Activated naive CD4-positive, alpha-beta T cell treated with Interleukin-2 at 50 U/mL for 16 hours (primary cell): ENCODE results near the gene MAST3.

Experiments
- DNase-seq: peaks from one replicate; pipeline ENCODE4 v3.0.0-alpha.2; 2020

Gene MAST3

DNA sequence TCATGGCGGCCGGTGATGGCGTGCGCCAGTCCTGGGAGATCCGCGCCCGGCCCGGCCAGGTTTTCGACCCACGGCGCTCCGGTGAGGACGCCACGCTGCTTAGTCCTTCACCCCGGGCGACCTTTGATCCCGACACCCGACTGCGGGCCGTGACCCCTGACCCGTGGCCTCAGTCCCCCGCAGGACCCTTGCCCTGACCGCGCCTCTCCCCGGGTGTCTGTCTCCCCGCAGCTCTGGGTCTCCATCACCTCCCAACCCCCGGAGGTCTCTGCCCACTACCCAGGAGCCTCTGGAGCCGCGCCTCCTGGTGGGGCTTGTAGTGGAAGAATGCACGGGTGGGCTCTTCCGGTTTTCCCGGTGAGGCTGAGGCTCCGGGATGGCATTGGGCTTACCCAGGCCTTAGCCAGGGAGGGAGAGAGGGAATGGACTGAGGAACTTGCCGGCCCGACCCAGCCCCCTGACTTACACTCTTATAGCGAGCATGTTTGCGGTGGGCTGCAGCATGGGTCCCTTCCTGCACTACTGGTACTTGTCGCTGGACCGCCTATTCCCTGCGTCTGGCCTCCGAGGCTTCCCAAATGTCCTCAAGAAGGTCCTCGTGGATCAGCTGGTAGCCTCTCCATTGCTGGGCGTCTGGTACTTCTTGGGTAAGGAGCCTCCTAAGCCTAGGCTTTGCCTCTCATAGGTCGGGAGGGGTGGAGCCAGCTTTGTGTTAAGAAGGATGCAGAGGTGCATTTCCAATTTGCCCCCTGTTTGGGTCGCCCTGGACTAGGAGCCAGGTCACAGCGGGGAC is 96.0 kb downstream of the MAST3 start:
- no peak for DNase-seq

DNA sequence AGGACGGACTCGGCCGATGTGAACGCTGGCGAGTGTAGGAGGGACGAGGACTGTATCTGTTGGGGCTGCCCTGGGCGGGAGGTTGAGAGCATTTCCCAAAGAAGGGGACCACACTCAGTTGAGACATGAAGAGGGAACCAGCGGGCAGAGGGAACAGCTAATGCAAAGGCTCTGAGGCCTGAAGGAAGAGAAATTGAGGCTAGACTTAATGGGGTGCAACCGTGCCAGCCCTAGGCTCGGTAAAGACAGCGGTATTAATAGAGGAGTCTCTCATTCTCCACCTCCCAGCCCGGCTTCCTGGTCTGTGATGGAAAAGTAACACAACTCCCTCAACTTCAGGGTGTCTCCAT is 96.6 kb downstream of the MAST3 start:
- DNase-seq: no peak

DNA sequence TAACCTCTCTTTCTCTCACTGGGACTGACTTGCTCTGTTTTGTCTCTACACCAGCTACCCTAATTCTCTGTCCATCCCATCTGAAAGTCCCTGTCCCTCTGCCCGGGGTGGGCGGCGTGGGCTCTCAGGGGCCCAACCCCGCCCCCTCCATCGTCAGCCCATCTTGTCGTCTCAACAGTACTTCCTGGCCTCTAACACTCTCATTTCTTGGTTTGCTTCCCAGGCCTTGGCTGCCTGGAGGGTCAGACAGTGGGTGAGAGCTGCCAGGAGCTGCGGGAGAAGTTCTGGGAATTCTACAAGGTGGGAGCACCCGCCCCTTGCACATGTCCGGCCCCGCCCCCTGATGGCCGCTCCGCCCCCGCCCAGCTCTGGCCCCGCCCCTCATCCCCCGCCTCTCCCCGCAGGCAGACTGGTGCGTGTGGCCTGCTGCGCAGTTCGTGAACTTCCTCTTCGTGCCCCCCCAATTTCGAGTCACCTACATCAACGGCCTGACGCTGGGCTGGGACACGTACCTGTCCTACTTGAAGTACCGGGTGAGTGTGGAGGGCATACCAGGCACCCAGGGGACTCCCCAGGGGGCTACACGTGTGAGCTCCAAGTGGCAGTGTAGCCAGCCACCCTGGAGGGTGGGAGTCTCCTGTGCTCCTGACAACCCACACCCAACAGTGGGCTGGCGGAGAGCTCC is 97.1 kb downstream of the MAST3 start:
- peak; percentile 3 for DNase-seq

DNA sequence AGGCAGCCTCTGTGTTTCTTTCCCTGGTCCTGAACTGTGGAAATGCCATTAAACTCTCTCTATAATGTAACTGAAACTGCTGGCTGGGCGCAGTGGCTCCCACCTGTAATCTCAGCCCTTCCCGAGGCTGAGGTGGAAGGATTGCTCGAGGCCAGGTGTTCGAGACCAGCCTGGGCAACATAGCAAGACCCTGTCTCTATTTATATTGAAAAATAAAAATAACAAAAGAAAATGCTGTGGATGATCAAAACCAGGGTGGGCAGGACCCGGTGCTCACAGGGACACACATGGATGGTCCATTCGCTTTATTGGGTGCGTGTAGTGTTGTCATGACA is 98.9 kb downstream of the MAST3 start:
- DNase-seq: no peak

DNA sequence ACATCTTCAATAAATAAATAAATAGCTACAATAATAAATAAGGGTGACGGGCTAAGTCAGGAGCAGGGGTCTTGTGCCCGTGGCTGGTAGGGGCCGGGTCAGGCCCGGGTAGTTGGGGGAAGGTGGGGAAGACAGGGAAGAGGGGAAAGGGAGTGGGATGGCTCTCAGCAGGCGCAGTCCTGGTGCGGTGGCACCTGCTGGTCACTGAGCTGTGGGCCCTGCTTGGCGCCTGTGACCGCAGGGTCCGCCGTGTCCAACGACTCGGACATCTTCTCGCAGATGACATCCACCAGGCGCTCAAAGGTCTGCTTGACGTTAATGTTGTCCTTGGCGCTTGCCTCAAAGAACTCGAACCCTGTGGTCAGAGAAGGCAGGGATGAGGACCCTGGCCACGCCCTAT is 99.7 kb downstream of the MAST3 start:
- DNase-seq: no peak

DNA sequence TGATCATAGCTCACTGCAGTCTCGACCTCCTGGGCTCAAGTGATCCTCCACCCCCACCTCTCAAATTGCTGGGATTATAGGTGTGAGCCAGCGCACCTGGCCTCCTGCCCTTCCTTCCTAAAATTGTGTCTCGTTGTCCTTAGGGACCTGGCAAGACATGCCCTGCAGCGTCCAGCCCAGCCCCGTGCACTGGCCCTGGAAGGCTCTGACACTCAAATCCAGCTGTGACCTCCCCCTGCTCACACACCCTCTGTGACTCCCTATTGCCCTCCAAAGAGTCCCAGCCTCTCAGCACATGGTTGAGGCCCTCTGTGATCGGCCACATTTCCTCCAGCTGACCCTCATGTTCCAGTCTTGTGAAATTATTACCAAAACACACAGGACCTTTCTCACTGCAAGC is 100.4 kb downstream of the MAST3 start:
- no peak for DNase-seq

DNA sequence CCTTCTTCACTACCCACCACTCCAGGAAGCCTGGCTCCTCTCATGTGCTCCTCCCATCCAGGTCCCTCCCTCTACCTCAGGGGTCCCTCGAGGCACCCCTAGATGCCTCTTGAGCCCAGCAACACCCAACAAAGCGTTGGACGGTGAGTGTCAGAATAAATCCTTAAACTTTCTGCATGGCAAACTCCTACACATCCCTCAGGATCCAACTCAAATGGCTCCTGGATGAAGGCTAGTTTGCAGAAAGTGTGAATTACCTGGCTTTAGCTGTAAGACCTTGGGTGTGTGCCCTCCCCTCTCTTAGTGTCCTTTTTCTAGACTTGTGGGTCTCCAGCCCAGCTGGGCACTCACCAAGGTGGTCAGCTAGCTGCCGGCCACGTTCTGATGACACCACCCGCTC is 100.8 kb downstream of the MAST3 start:
- DNase-seq: no peak
